SK-N-SH treated with all-trans-retinoic acid at 6 μM for 48 hours (cell line): Measurements from ENCODE around the gene RBPJ.

Source experiments
- ATAC-seq: fragments of 200-7000 bp; cut with Tn5 transposase; 3 replicates; pipeline ENCODE4 v1.9.1; 2020; ENCODE audit warnings: mild to moderate bottlenecking, moderate library complexity
- ARNTL ChIP-seq: fragments of 450-650 bp; formaldehyde crosslinking; IDR thresholded peaks from 2 replicates; pipeline ENCODE4 v1.5.0; 2020; ENCODE audit warnings: low read depth, mild to moderate bottlenecking, moderate library complexity, borderline replicate concordance
- BACH2 ChIP-seq: fragments of 250-450 bp; sonication (Bioruptor Pico); IDR thresholded peaks from 2 replicates; pipeline ENCODE4 v1.9.0; 2021; ENCODE audit warnings: mild to moderate bottlenecking, borderline replicate concordance
- CREB5 ChIP-seq: fragments of 250-450 bp; sonication (Bioruptor Pico); IDR thresholded peaks from 2 replicates; pipeline ENCODE4 v1.5.1; 2020; ENCODE audit warnings: low read depth, mild to moderate bottlenecking, moderate library complexity
- CSDC2 ChIP-seq: fragments of 250-450 bp; sonication (Bioruptor Pico); IDR thresholded peaks from 2 replicates; pipeline ENCODE4 v1.5.0; 2020; ENCODE audit warnings: mild to moderate bottlenecking, moderate library complexity
- CSRNP3 ChIP-seq: fragments of 250-450 bp; sonication (Bioruptor Pico); IDR thresholded peaks from 2 replicates; pipeline ENCODE4 v1.5.1; 2021; ENCODE audit warnings: mild to moderate bottlenecking, moderate library complexity
- ESRRG ChIP-seq: fragments of 250-450 bp; sonication (Bioruptor Pico); IDR thresholded peaks from 2 replicates; pipeline ENCODE4 v1.6.1; 2021; ENCODE audit warnings: mild to moderate bottlenecking
- ISL1 ChIP-seq: fragments of 250-450 bp; sonication (Bioruptor Pico); IDR thresholded peaks from 2 replicates; pipeline ENCODE4 v2.1.2; 2022; ENCODE audit warnings: mild to moderate bottlenecking, moderate library complexity
- OSR1 ChIP-seq: fragments of 250-450 bp; sonication (Bioruptor Pico); IDR thresholded peaks from 2 replicates; pipeline ENCODE4 v1.8.0; 2022; ENCODE audit warnings: moderate library complexity, mild to moderate bottlenecking, inconsistent platforms
- PATZ1 ChIP-seq: fragments of 250-450 bp; sonication (Bioruptor Pico); IDR thresholded peaks from 2 replicates; pipeline ENCODE4 v1.8.0; 2020; ENCODE audit warnings: mild to moderate bottlenecking, moderate library complexity, borderline replicate concordance
- POU6F1 ChIP-seq: fragments of 250-450 bp; sonication (Bioruptor Pico); IDR thresholded peaks from 2 replicates; pipeline ENCODE4 v1.8.0; 2021; ENCODE audit warnings: low read depth, mild to moderate bottlenecking, moderate library complexity, borderline replicate concordance
- PPARA ChIP-seq: fragments of 250-450 bp; sonication (Bioruptor Pico); IDR thresholded peaks from 2 replicates; pipeline ENCODE4 v1.5.0; 2020; ENCODE audit warnings: mild to moderate bottlenecking, borderline replicate concordance
- TCF4 ChIP-seq: fragments of 250-450 bp; sonication (Bioruptor Pico); IDR thresholded peaks from 2 replicates; pipeline ENCODE4 v1.8.0; 2021; ENCODE audit warnings: mild to moderate bottlenecking, moderate library complexity, borderline replicate concordance
- TOX ChIP-seq: fragments of 250-450 bp; sonication (Bioruptor Pico); IDR thresholded peaks from 2 replicates; pipeline ENCODE4 v1.8.0; 2021; ENCODE audit warnings: mild to moderate bottlenecking, moderate library complexity, borderline replicate concordance
- TSHZ2 ChIP-seq: fragments of 250-450 bp; sonication (Bioruptor Pico); IDR thresholded peaks from 2 replicates; pipeline ENCODE4 v1.5.0; 2020; ENCODE audit warnings: mild to moderate bottlenecking, moderate library complexity
- ZC3H10 ChIP-seq: fragments of 250-450 bp; sonication (Bioruptor Pico); IDR thresholded peaks from 2 replicates; pipeline ENCODE4 v1.5.1; 2021; ENCODE audit warnings: mild to moderate bottlenecking, moderate library complexity
- ZFP30 ChIP-seq: fragments of 450-650 bp; formaldehyde crosslinking; IDR thresholded peaks from 2 replicates; pipeline ENCODE4 v1.5.0; 2022; ENCODE audit warnings: mild to moderate bottlenecking, moderate library complexity
- ZNF565 ChIP-seq: fragments of 450-650 bp; formaldehyde crosslinking; conservative IDR thresholded peaks from 2 replicates; pipeline ENCODE4 v1.5.0; 2020; ENCODE audit warnings: low read depth, mild to moderate bottlenecking, moderate library complexity
- ZNF70 ChIP-seq: fragments of 450-650 bp; formaldehyde crosslinking; IDR thresholded peaks from 2 replicates; pipeline ENCODE4 v1.5.0; 2020; ENCODE audit warnings: mild to moderate bottlenecking, moderate library complexity
- ZNF8 ChIP-seq: fragments of 450-650 bp; formaldehyde crosslinking; IDR thresholded peaks from 2 replicates; pipeline ENCODE4 v1.5.0; 2020; ENCODE audit warnings: mild to moderate bottlenecking, moderate library complexity

RBPJ gene

GRCh38 chr4:26433556-26433955 lies 112.7 kb downstream of the RBPJ start:
- ATAC-seq, result no peak
- TF ChIP-seq TOX (CRISPR knock-in tag), result no peak
- no peak for TF ChIP-seq TSHZ2 (CRISPR knock-in tag)
- TF ChIP-seq ZFP30 (CRISPR knock-in tag), result no peak
- TF ChIP-seq ESRRG (CRISPR knock-in tag), result no peak
- no peak for TF ChIP-seq TCF4
- TF ChIP-seq PATZ1 (CRISPR knock-in tag), result no peak
- no peak for TF ChIP-seq ARNTL (CRISPR knock-in tag)
- no peak for TF ChIP-seq POU6F1 (CRISPR knock-in tag)
- TF ChIP-seq ZC3H10, result no peak
- no peak for TF ChIP-seq PPARA (CRISPR knock-in tag)
- no peak for TF ChIP-seq ISL1 (CRISPR knock-in tag)
- no peak for TF ChIP-seq OSR1
- no peak for TF ChIP-seq ZNF8 (CRISPR knock-in tag)
- no peak for TF ChIP-seq CREB5
- no peak for TF ChIP-seq CSDC2 (CRISPR knock-in tag)
- TF ChIP-seq CSRNP3, result no peak
- TF ChIP-seq BACH2 (CRISPR knock-in tag), result no peak

- TF ChIP-seq ZNF70 (CRISPR knock-in tag), result no peak
- no peak for TF ChIP-seq TSHZ2 (CRISPR knock-in tag)
- no peak for TF ChIP-seq ZNF565 (CRISPR knock-in tag)
- TF ChIP-seq ISL1 (CRISPR knock-in tag), result no peak
- TF ChIP-seq ZC3H10, result no peak
- TF ChIP-seq BACH2 (CRISPR knock-in tag), result no peak
- no peak for TF ChIP-seq ESRRG (CRISPR knock-in tag)
- no peak for ATAC-seq
These were observed 113.3 kb downstream of the RBPJ start for GRCh38 chr4:26434030-26434639.
